Measurements from ENCODE around the gene DCXR.

DNA sequence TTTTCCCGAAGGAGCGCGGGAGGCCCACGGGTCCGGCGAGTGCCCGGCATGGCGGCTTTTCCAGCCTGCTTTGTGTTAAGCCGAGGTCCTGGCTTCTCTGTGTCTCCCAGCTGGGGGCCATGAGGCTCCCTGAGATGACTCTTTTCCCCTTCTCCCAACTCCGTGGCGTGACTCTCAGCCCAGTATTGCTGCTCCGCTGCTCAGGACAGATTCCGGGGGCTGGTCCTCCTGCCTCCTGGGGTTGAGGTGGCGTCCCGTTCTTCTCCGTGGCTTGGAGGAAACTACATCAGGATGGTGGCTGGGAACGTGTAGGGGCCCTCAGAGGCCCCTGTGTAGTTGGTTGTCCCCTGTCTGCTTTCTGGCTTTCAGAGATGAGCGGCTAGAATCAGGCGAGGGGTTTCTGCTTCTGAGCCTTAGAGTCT is 15.2 kb upstream of the DCXR start:
- TF ChIP-seq, protein P1, sequence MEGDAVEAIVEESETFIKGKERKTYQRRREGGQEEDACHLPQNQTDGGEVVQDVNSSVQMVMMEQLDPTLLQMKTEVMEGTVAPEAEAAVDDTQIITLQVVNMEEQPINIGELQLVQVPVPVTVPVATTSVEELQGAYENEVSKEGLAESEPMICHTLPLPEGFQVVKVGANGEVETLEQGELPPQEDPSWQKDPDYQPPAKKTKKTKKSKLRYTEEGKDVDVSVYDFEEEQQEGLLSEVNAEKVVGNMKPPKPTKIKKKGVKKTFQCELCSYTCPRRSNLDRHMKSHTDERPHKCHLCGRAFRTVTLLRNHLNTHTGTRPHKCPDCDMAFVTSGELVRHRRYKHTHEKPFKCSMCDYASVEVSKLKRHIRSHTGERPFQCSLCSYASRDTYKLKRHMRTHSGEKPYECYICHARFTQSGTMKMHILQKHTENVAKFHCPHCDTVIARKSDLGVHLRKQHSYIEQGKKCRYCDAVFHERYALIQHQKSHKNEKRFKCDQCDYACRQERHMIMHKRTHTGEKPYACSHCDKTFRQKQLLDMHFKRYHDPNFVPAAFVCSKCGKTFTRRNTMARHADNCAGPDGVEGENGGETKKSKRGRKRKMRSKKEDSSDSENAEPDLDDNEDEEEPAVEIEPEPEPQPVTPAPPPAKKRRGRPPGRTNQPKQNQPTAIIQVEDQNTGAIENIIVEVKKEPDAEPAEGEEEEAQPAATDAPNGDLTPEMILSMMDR (IDR thresholded peaks at IDR 0.05), result no peak
- TF ChIP-seq POLR2A (IDR thresholded peaks at IDR 0.05), result no peak

All from esophagus squamous epithelium (tissue), 4 donors.